Measurements from ENCODE around the gene STIL. TPM values are rescaled to one million over a fixed set of nuclear protein-coding genes. Genes with fewer than 3 reads are reported as not detected.

Gene STIL
- total and polyA plus RNA-seq, 2 of the 13 experiments (the other 11 are each of a cell fraction or from before 2014, with no cell fraction given), result 13.7 to 18.6 TPM

DNA sequence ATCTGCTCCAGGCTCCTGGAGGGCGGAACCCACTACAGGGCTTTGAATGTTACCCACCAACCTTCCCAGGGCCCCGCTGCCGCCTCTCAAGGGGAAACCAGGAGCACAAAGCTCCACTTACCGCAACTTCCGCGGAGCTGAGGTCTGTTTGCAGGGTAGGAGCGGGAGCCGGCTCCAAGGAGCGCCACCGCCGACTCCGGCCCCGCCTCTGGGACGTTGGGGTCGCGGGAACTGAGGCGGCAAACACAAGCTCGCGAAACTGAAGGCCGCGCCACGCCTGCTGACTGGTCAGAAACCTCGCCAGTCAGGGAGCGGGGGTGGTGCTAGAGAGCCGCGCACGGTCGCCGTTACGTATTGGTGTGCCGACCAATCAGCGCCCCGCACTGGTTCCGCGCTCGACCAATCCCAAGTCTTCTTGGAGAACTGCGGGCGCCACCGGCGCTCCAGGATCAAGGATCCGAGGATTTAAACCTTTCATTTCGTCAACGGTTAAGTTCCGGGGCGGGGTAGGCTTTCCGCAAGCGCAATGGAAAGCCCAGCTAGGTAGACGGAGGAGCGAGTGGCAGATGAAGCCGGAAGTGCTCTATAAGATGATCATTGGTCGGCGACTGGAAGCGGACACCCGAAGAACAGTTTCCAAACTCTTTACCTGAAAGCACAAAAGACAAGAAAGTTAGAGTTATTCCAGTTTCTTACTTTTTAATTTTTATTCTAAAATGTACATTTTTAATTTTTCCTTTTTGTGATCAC, at the start of gene STIL (continued):
- TF ChIP-seq HNF4G (IDR thresholded peaks at IDR 0.05; ENCODE audit: borderline replicate concordance, low read depth, low read length), result 0 out of 2 replicates have a peak, but pooled peaks have one; percentile 2
- TF ChIP-seq HNF4G (CRISPR knock-in tag; IDR thresholded peaks at IDR 0.05; ENCODE audit: borderline replicate concordance, low read depth), result peak; percentile 70; the same call in 1 of the 2 replicates
- peak; percentile 64; the same call in 1 of the 2 replicates for TF ChIP-seq NFKB2 (CRISPR knock-in tag; IDR thresholded peaks at IDR 0.05; ENCODE audit: borderline replicate concordance)
- TF ChIP-seq PHF5A (CRISPR knock-in tag; IDR thresholded peaks at IDR 0.05; ENCODE audit: low read depth, unreplicated experiment), result no peak
- TF ChIP-seq REXO4 (CRISPR knock-in tag; IDR thresholded peaks at IDR 0.05; ENCODE audit: borderline replicate concordance), result 0 out of 2 replicates have a peak, but pooled peaks have one; percentile 42
- TF ChIP-seq IKZF4 (CRISPR knock-in tag; IDR thresholded peaks at IDR 0.05; ENCODE audit: borderline replicate concordance, low read depth, not compliant biosample characterization), result no peak
- TF ChIP-seq ZNF333 (CRISPR knock-in tag; IDR thresholded peaks at IDR 0.05; ENCODE audit: borderline replicate concordance), result no peak
- TF ChIP-seq, protein P1, sequence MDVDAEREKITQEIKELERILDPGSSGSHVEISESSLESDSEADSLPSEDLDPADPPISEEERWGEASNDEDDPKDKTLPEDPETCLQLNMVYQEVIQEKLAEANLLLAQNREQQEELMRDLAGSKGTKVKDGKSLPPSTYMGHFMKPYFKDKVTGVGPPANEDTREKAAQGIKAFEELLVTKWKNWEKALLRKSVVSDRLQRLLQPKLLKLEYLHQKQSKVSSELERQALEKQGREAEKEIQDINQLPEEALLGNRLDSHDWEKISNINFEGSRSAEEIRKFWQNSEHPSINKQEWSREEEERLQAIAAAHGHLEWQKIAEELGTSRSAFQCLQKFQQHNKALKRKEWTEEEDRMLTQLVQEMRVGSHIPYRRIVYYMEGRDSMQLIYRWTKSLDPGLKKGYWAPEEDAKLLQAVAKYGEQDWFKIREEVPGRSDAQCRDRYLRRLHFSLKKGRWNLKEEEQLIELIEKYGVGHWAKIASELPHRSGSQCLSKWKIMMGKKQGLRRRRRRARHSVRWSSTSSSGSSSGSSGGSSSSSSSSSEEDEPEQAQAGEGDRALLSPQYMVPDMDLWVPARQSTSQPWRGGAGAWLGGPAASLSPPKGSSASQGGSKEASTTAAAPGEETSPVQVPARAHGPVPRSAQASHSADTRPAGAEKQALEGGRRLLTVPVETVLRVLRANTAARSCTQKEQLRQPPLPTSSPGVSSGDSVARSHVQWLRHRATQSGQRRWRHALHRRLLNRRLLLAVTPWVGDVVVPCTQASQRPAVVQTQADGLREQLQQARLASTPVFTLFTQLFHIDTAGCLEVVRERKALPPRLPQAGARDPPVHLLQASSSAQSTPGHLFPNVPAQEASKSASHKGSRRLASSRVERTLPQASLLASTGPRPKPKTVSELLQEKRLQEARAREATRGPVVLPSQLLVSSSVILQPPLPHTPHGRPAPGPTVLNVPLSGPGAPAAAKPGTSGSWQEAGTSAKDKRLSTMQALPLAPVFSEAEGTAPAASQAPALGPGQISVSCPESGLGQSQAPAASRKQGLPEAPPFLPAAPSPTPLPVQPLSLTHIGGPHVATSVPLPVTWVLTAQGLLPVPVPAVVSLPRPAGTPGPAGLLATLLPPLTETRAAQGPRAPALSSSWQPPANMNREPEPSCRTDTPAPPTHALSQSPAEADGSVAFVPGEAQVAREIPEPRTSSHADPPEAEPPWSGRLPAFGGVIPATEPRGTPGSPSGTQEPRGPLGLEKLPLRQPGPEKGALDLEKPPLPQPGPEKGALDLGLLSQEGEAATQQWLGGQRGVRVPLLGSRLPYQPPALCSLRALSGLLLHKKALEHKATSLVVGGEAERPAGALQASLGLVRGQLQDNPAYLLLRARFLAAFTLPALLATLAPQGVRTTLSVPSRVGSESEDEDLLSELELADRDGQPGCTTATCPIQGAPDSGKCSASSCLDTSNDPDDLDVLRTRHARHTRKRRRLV (CRISPR knock-in tag; IDR thresholded peaks at IDR 0.05), result peak; percentile 41; the same call in 1 of the 2 replicates
- TF ChIP-seq, protein P2, sequence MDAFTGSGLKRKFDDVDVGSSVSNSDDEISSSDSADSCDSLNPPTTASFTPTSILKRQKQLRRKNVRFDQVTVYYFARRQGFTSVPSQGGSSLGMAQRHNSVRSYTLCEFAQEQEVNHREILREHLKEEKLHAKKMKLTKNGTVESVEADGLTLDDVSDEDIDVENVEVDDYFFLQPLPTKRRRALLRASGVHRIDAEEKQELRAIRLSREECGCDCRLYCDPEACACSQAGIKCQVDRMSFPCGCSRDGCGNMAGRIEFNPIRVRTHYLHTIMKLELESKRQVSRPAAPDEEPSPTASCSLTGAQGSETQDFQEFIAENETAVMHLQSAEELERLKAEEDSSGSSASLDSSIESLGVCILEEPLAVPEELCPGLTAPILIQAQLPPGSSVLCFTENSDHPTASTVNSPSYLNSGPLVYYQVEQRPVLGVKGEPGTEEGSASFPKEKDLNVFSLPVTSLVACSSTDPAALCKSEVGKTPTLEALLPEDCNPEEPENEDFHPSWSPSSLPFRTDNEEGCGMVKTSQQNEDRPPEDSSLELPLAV (CRISPR knock-in tag; conservative IDR thresholded peaks at IDR 0.05; ENCODE audit: low read depth), result peak; percentile 76; the same call in 1 of the 2 replicates
- TF ChIP-seq CREM (IDR thresholded peaks at IDR 0.05), result peak; percentile 83
- no peak for TF ChIP-seq CREM (CRISPR knock-in tag; IDR thresholded peaks at IDR 0.05)
- TF ChIP-seq, protein P3, sequence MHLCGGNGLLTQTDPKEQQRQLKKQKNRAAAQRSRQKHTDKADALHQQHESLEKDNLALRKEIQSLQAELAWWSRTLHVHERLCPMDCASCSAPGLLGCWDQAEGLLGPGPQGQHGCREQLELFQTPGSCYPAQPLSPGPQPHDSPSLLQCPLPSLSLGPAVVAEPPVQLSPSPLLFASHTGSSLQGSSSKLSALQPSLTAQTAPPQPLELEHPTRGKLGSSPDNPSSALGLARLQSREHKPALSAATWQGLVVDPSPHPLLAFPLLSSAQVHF (CRISPR knock-in tag; IDR thresholded peaks at IDR 0.05), result peak; percentile 81; the same call in 1 of the 2 replicates
- TF ChIP-seq SP4 (CRISPR knock-in tag; IDR thresholded peaks at IDR 0.05), result peak; percentile 89
- TF ChIP-seq, protein P4, sequence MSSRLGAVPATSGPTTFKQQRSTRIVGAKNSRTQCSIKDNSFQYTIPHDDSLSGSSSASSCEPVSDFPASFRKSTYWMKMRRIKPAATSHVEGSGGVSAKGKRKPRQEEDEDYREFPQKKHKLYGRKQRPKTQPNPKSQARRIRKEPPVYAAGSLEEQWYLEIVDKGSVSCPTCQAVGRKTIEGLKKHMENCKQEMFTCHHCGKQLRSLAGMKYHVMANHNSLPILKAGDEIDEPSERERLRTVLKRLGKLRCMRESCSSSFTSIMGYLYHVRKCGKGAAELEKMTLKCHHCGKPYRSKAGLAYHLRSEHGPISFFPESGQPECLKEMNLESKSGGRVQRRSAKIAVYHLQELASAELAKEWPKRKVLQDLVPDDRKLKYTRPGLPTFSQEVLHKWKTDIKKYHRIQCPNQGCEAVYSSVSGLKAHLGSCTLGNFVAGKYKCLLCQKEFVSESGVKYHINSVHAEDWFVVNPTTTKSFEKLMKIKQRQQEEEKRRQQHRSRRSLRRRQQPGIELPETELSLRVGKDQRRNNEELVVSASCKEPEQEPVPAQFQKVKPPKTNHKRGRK (CRISPR knock-in tag; IDR thresholded peaks at IDR 0.05), result no peak
- TF ChIP-seq, protein P5, sequence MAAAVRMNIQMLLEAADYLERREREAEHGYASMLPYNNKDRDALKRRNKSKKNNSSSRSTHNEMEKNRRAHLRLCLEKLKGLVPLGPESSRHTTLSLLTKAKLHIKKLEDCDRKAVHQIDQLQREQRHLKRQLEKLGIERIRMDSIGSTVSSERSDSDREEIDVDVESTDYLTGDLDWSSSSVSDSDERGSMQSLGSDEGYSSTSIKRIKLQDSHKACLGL (CRISPR knock-in tag; IDR thresholded peaks at IDR 0.05), result peak; percentile 63; the same call in 1 of the 2 replicates
- peak; percentile 82 for TF ChIP-seq KLF9 (CRISPR knock-in tag; IDR thresholded peaks at IDR 0.05; ENCODE audit: low read depth)
- TF ChIP-seq CEBPG (CRISPR knock-in tag; IDR thresholded peaks at IDR 0.05), result peak; percentile 37; the same call in 1 of the 2 replicates
- TF ChIP-seq MED13 (CRISPR knock-in tag; IDR thresholded peaks at IDR 0.05), result 0 out of 2 replicates have a peak, but pooled peaks have one; percentile 42
- TF ChIP-seq U2AF1 (optimal IDR thresholded peaks at IDR 0.05; ENCODE audit: low read depth, low read length), result peak; percentile 70

Measured in HepG2 (cell line).